ENCODE measurements around the gene FLVCR1.

FLVCR1 gene

GRCh38 chr1:212920896-212921295 lies 62.8 kb downstream of the FLVCR1 start:
- no peak for DNase-seq (ENCODE audit: low read depth, low spot score)
- in situ Hi-C loops (cut with HindIII; ENCODE audit: low sequenced_read_pairs), result no loop called here
- no peak overlapping the region for H3K4me3 ChIP-seq (ENCODE audit: low read depth, low read length)
- peak; percentile 36 for TF ChIP-seq CTCF (IDR thresholded peaks at IDR 0.05; ENCODE audit: low read depth, low read length)

GRCh38 chr1:212922016-212922415 lies 63.9 kb downstream of the FLVCR1 start:
- no peak for TF ChIP-seq CTCF (IDR thresholded peaks at IDR 0.05; ENCODE audit: low read depth, low read length)
- no peak overlapping the region for H3K4me3 ChIP-seq (ENCODE audit: low read depth, low read length)
- in situ Hi-C loops (cut with HindIII; ENCODE audit: low sequenced_read_pairs), result no loop called here
- DNase-seq (ENCODE audit: low read depth, low spot score), result no peak

GRCh38 chr1:212926372-212926771 lies 68.3 kb downstream of the FLVCR1 start:
- H3K4me3 ChIP-seq (ENCODE audit: low read depth, low read length), result no peak overlapping the region
- TF ChIP-seq CTCF (IDR thresholded peaks at IDR 0.05; ENCODE audit: low read depth, low read length), result no peak
- no peak for DNase-seq (ENCODE audit: low read depth, low spot score)
- in situ Hi-C loops (cut with HindIII; ENCODE audit: low sequenced_read_pairs), result no loop called here

GRCh38 chr1:212928323-212929291 lies 70.5 kb downstream of the FLVCR1 start:
- in situ Hi-C loops (cut with HindIII; ENCODE audit: low sequenced_read_pairs), result no loop called here
- no peak for DNase-seq (ENCODE audit: low read depth, low spot score)
- H3K4me3 ChIP-seq (ENCODE audit: low read depth, low read length), result no peak overlapping the region
- no peak for TF ChIP-seq CTCF (IDR thresholded peaks at IDR 0.05; ENCODE audit: low read depth, low read length)

GRCh38 chr1:212930986-212931678 lies 73.1 kb downstream of the FLVCR1 start:
- H3K4me3 ChIP-seq (ENCODE audit: low read depth, low read length), result no peak overlapping the region
- TF ChIP-seq CTCF (IDR thresholded peaks at IDR 0.05; ENCODE audit: low read depth, low read length), result no peak
- in situ Hi-C loops (cut with HindIII; ENCODE audit: low sequenced_read_pairs), result no loop called here
- DNase-seq (ENCODE audit: low read depth, low spot score), result no peak

- H3K4me3 ChIP-seq (ENCODE audit: low read depth, low read length), result no peak overlapping the region
- TF ChIP-seq CTCF (IDR thresholded peaks at IDR 0.05; ENCODE audit: low read depth, low read length), result no peak
- in situ Hi-C loops (cut with HindIII; ENCODE audit: low sequenced_read_pairs), result no loop called here
- DNase-seq (ENCODE audit: low read depth, low spot score), result no peak
Measured at GRCh38 chr1:212933815-212934471, 75.9 kb downstream of the FLVCR1 start.
